Stomach (tissue), 4 donors: Measurements from ENCODE around the gene GLUD2.

Experiments
- EP300 ChIP-seq: sonication (generic); formaldehyde crosslinking; IDR thresholded peaks from one replicate; pipeline ENCODE4 v1.6.1; 2017; ENCODE audit warnings: antibody characterized with exemption
- TF ChIP-seq, protein P1 (sequence below), 7 experiments: fragments of 450-650 bp in 4 of 7; fragments of 200-600 bp in 3 of 7; sonication (generic) in 3 of 7; IDR thresholded peaks; one replicate each; pipeline ENCODE4 v1.5.1; 2016 to 2019; ENCODE audit warnings: antibody characterized with exemption in 7 of 7, control low read depth in 2 of 7, mild to moderate bottlenecking in 1 of 7

DNA sequence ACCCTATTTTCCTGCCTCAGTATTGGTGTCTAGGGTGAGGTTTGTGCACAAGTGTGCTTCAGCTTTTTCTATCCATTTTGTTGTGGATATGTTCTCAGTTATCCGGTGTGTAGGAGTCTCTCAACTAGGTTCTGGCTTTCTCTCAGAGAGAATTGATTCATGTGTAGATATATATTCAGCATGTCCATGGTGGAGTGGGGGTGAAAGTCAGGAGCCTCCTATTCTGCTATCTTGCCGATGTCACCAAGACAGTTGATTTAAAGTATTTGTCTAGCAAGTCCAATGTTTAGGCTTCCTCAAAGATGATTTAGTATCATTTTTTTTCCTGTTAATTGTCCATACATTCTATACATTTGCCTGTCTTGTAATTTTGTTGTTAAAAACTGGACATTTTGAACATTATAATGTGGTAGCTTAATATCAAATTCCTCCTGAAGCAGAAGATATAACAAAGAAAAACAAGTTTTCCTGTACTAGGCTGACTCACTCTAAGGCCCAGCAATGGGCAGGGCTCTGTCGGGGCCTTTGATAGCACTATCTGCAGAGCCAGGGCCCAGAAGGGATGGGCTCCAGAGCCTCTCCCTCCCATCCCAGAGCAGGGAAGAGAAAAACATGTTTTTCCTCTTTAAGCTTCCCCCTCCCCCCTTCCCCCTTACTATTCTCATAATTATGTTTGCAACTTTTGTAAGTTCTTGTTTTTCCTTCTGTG is 37.6 kb downstream of the GLUD2 start:
- TF ChIP-seq EP300, result no peak
- TF ChIP-seq, protein P1, sequence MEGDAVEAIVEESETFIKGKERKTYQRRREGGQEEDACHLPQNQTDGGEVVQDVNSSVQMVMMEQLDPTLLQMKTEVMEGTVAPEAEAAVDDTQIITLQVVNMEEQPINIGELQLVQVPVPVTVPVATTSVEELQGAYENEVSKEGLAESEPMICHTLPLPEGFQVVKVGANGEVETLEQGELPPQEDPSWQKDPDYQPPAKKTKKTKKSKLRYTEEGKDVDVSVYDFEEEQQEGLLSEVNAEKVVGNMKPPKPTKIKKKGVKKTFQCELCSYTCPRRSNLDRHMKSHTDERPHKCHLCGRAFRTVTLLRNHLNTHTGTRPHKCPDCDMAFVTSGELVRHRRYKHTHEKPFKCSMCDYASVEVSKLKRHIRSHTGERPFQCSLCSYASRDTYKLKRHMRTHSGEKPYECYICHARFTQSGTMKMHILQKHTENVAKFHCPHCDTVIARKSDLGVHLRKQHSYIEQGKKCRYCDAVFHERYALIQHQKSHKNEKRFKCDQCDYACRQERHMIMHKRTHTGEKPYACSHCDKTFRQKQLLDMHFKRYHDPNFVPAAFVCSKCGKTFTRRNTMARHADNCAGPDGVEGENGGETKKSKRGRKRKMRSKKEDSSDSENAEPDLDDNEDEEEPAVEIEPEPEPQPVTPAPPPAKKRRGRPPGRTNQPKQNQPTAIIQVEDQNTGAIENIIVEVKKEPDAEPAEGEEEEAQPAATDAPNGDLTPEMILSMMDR (IDR thresholded peaks at IDR 0.05), result no peak
